ENCODE measurements around the gene MRGPRX4. TPM values are rescaled to one million over a fixed set of nuclear protein-coding genes. Genes with fewer than 3 reads are reported as not detected.
A peak's percentile ranks its signal among the peaks of the same experiment; 100 is the strongest.
"Not testable (repeated sequence)": the region's sequence is repeated elsewhere in the genome, so short reads cannot be mapped to it uniquely, and the experiment has no call there.

The MRGPRX4 gene
- total and polyA plus RNA-seq, 2 experiments from 2014 or later = not detected

GRCh38 chr11:18196532-18196931 lies 23.9 kb downstream of the MRGPRX4 start:
- H3K36me3 ChIP-seq = no peaks in the 10 kb centered on the region
- no peaks in the 10 kb centered on the region for H3K9me3 ChIP-seq (ENCODE audit: low read depth)
- no peak for DNase-seq (ENCODE audit: low read depth in 1 of 2, low spot score in 1 of 2)
- TF ChIP-seq CTCF (IDR thresholded peaks at IDR 0.05; ENCODE audit: low read depth, low read length) = no peak
- H3K27ac ChIP-seq = no peak overlapping the region
- H3K27me3 ChIP-seq = peaks cover 4% of the 10 kb centered on the region
- no peaks in the 10 kb centered on the region for H3K4me1 ChIP-seq (ENCODE audit: low read depth)
- H3K4me3 ChIP-seq = no peak overlapping the region

- not testable (repeated sequence) for H3K27me3 ChIP-seq; H3K4me3 ChIP-seq; H3K9me3 ChIP-seq (ENCODE audit: low read depth); H3K36me3 ChIP-seq; DNase-seq (ENCODE audit: low read depth in 1 of 2, low spot score in 1 of 2); H3K4me1 ChIP-seq (ENCODE audit: low read depth); H3K27ac ChIP-seq
These were observed 25.1 kb downstream of the MRGPRX4 start for GRCh38 chr11:18197738-18198137.

- H3K9me3 ChIP-seq (ENCODE audit: low read depth) = no peaks in the 10 kb centered on the region
- peak; percentile 59 for TF ChIP-seq CTCF (IDR thresholded peaks at IDR 0.05; ENCODE audit: low read depth, low read length)
- H3K36me3 ChIP-seq = no peaks in the 10 kb centered on the region
- no peak overlapping the region for H3K27ac ChIP-seq
- no peaks in the 10 kb centered on the region for H3K27me3 ChIP-seq
- H3K4me1 ChIP-seq (ENCODE audit: low read depth) = no peaks in the 10 kb centered on the region
- DNase-seq (ENCODE audit: low read depth in 1 of 2, low spot score in 1 of 2) = peak; percentile 41 to 46
- H3K4me3 ChIP-seq = no peak overlapping the region
These were observed 31.1 kb downstream of the MRGPRX4 start for GRCh38 chr11:18203723-18204122.

- Histone ChIP-seq H3K36me3 (no peaks in the 10 kb centered on the region), H3K4me3 (no peak overlapping the region), H3K4me1 (ENCODE audit: low read depth) (no peaks in the 10 kb centered on the region), H3K9me3 (ENCODE audit: low read depth) (no peaks in the 10 kb centered on the region), H3K27me3 (no peaks in the 10 kb centered on the region), H3K27ac (no peak overlapping the region)
- DNase-seq (ENCODE audit: low read depth in 1 of 2, low spot score in 1 of 2) = no peak
- no peak for TF ChIP-seq CTCF (IDR thresholded peaks at IDR 0.05; ENCODE audit: low read depth, low read length)
These were observed 31.6 kb downstream of the MRGPRX4 start for GRCh38 chr11:18204220-18204619.

- no peaks in the 10 kb centered on the region for H3K36me3 ChIP-seq
- H3K27ac ChIP-seq = no peak overlapping the region
- no peak for TF ChIP-seq CTCF (IDR thresholded peaks at IDR 0.05; ENCODE audit: low read depth, low read length)
- H3K4me3 ChIP-seq = no peak overlapping the region
- H3K4me1 ChIP-seq (ENCODE audit: low read depth) = no peaks in the 10 kb centered on the region
- DNase-seq (ENCODE audit: low read depth in 1 of 2, low spot score in 1 of 2) = no peak
- no peaks in the 10 kb centered on the region for H3K9me3 ChIP-seq (ENCODE audit: low read depth)
- no peaks in the 10 kb centered on the region for H3K27me3 ChIP-seq
These were observed 32.1 kb downstream of the MRGPRX4 start for GRCh38 chr11:18204771-18205170.

GRCh38 chr11:18209058-18209457 lies 36.4 kb downstream of the MRGPRX4 start:
- H3K27ac ChIP-seq = no peak overlapping the region
- no peaks in the 10 kb centered on the region for H3K9me3 ChIP-seq (ENCODE audit: low read depth)
- H3K36me3 ChIP-seq = no peaks in the 10 kb centered on the region
- H3K27me3 ChIP-seq = no peaks in the 10 kb centered on the region
- H3K4me1 ChIP-seq (ENCODE audit: low read depth) = no peaks in the 10 kb centered on the region
- DNase-seq (ENCODE audit: low read depth in 1 of 2, low spot score in 1 of 2) = no peak
- TF ChIP-seq CTCF (IDR thresholded peaks at IDR 0.05; ENCODE audit: low read depth, low read length) = no peak
- no peak overlapping the region for H3K4me3 ChIP-seq

Measured in cardiac muscle cell (in vitro differentiated cells and primary cell).